Ectodermal cell (in vitro differentiated cells): ENCODE data around the gene SLC4A5.

Experiments used
- H3K27ac ChIP-seq: 2 replicates; pipeline ENCODE4 v1.7.0; 2013; ENCODE audit warnings: mild to moderate bottlenecking, low read depth, low read length; ENCODE audit not compliant: insufficient read depth, poor library complexity, severe bottlenecking
- H3K27me3 ChIP-seq: 2 replicates; pipeline ENCODE4 v1.7.0; 2013; ENCODE audit warnings: mild to moderate bottlenecking, low read length; ENCODE audit not compliant: insufficient read depth, control insufficient read depth, poor library complexity, severe bottlenecking
- H3K36me3 ChIP-seq: one replicate; pipeline ENCODE4 v1.7.0; 2013; ENCODE audit warnings: low read length; ENCODE audit not compliant: control insufficient read depth, insufficient read depth
- H3K4me1 ChIP-seq: one replicate; pipeline ENCODE4 v1.7.0; 2013; ENCODE audit warnings: low read length; ENCODE audit not compliant: control insufficient read depth, insufficient read depth
- H3K4me3 ChIP-seq: 2 replicates; pipeline ENCODE4 v1.7.0; 2013; ENCODE audit warnings: low read depth, low read length, control low read depth; ENCODE audit not compliant: insufficient read depth
- H3K9me3 ChIP-seq: 2 replicates; pipeline ENCODE4 v1.7.0; 2013; ENCODE audit warnings: mild to moderate bottlenecking, low read length, moderate library complexity; ENCODE audit not compliant: control insufficient read depth
- WGBS, 2 experiments: methylation state at CpG; one replicate each; pipeline ENCODE4 v1.1.7; 2013; ENCODE audit warnings: missing lambda C conversion rate in 2 of 2; 5-methylcytosine and 5-hydroxymethylcytosine counted together

SLC4A5 gene

GRCh38 chr2:74281141-74281975, 61.9 kb downstream of the SLC4A5 start:
- Histone ChIP-seq H3K27me3 (peaks cover 10% of the 10 kb centered on the region), H3K27ac (no peak overlapping the region), H3K4me3 (no peak overlapping the region), H3K4me1 (no peaks in the 10 kb centered on the region), H3K36me3 (no peaks in the 10 kb centered on the region), H3K9me3 (no peaks in the 10 kb centered on the region)
- 87 to 89% methylated on average over 10 of the region's 10 CpGs for WGBS, 2 experiments

GRCh38 chr2:74278694-74279093, 64.5 kb downstream of the SLC4A5 start:
- no peaks in the 10 kb centered on the region for H3K9me3 ChIP-seq
- no peaks in the 10 kb centered on the region for H3K36me3 ChIP-seq
- no peaks in the 10 kb centered on the region for H3K4me1 ChIP-seq
- WGBS, 2 experiments = 84 to 89% methylated on average over 4 of the region's 4 CpGs
- no peak overlapping the region for H3K27ac ChIP-seq
- H3K27me3 ChIP-seq = peaks cover 10% of the 10 kb centered on the region
- H3K4me3 ChIP-seq = no peak overlapping the region

- no peak overlapping the region for H3K27ac ChIP-seq
- no peaks in the 10 kb centered on the region for H3K9me3 ChIP-seq
- no peak overlapping the region for H3K4me3 ChIP-seq
- no peaks in the 10 kb centered on the region for H3K4me1 ChIP-seq
- WGBS, 2 experiments = 75 to 83% methylated on average over 2 of the region's 2 CpGs
- peaks cover 10% of the 10 kb centered on the region for H3K27me3 ChIP-seq
- H3K36me3 ChIP-seq = no peaks in the 10 kb centered on the region
Observed at GRCh38 chr2:74278176-74278575, 65.0 kb downstream of the SLC4A5 start.

GRCh38 chr2:74275228-74275627, 68.0 kb downstream of the SLC4A5 start:
- no peaks in the 10 kb centered on the region for H3K4me1 ChIP-seq
- H3K9me3 ChIP-seq = no peaks in the 10 kb centered on the region
- WGBS, 2 experiments = 86 to 88% methylated on average over 1 of the region's 1 CpG
- H3K27me3 ChIP-seq = peaks cover 10% of the 10 kb centered on the region
- H3K36me3 ChIP-seq = no peaks in the 10 kb centered on the region
- no peak overlapping the region for H3K27ac ChIP-seq
- no peak overlapping the region for H3K4me3 ChIP-seq

GRCh38 chr2:74269667-74270066, 73.5 kb downstream of the SLC4A5 start:
- Histone ChIP-seq H3K27ac (no peak overlapping the region), H3K27me3 (no peaks in the 10 kb centered on the region), H3K4me3 (no peak overlapping the region), H3K9me3 (no peaks in the 10 kb centered on the region), H3K36me3 (no peaks in the 10 kb centered on the region), H3K4me1 (no peaks in the 10 kb centered on the region)
- WGBS, 2 experiments = 87 to 95% methylated on average over 1 of the region's 1 CpG

GRCh38 chr2:74267068-74267467, 76.1 kb downstream of the SLC4A5 start:
- 69 to 72% methylated on average over 4 of the region's 4 CpGs for WGBS, 2 experiments

GRCh38 chr2:74264281-74264680, 78.9 kb downstream of the SLC4A5 start:
- H3K4me1 ChIP-seq = no peaks in the 10 kb centered on the region
- no peaks in the 10 kb centered on the region for H3K27me3 ChIP-seq
- H3K36me3 ChIP-seq = no peaks in the 10 kb centered on the region
- no peak overlapping the region for H3K4me3 ChIP-seq
- H3K9me3 ChIP-seq = no peaks in the 10 kb centered on the region
- H3K27ac ChIP-seq = no peak overlapping the region
- WGBS, 2 experiments = 59 to 63% methylated on average over 1 of the region's 1 CpG

More at GRCh38 chr2:74267068-74267467, 76.1 kb downstream of the SLC4A5 start:
- Histone ChIP-seq H3K9me3 (no peaks in the 10 kb centered on the region), H3K36me3 (no peaks in the 10 kb centered on the region), H3K27me3 (no peaks in the 10 kb centered on the region), H3K4me1 (no peaks in the 10 kb centered on the region), H3K4me3 (no peak overlapping the region), H3K27ac (no peak overlapping the region)

- Histone ChIP-seq H3K4me3 (no peak overlapping the region), H3K4me1 (no peaks in the 10 kb centered on the region), H3K27me3 (no peaks in the 10 kb centered on the region), H3K36me3 (no peaks in the 10 kb centered on the region), H3K27ac (no peak overlapping the region), H3K9me3 (no peaks in the 10 kb centered on the region)
- 96 to 97% methylated on average over 6 of the region's 6 CpGs for WGBS, 2 experiments
Observed at GRCh38 chr2:74262681-74263080, 80.5 kb downstream of the SLC4A5 start.

GRCh38 chr2:74261204-74261864, 81.9 kb downstream of the SLC4A5 start:
- Histone ChIP-seq H3K27me3 (no peaks in the 10 kb centered on the region), H3K9me3 (no peaks in the 10 kb centered on the region), H3K36me3 (no peaks in the 10 kb centered on the region), H3K27ac (no peak overlapping the region), H3K4me1 (no peaks in the 10 kb centered on the region), H3K4me3 (no peak overlapping the region)
- 30 to 31% methylated on average over 6 of the region's 6 CpGs for WGBS, 2 experiments

GRCh38 chr2:74260495-74260894, 82.7 kb downstream of the SLC4A5 start:
- no peaks in the 10 kb centered on the region for H3K36me3 ChIP-seq
- no peaks in the 10 kb centered on the region for H3K4me1 ChIP-seq
- H3K27me3 ChIP-seq = no peaks in the 10 kb centered on the region
- no peak overlapping the region for H3K27ac ChIP-seq
- WGBS, 2 experiments = 64 to 76% methylated on average over 2 of the region's 2 CpGs
- no peak overlapping the region for H3K4me3 ChIP-seq
- no peaks in the 10 kb centered on the region for H3K9me3 ChIP-seq
